HCT116 (cell line): ENCODE measurements around the gene CELF4. TPM values are rescaled to one million over a fixed set of nuclear protein-coding genes. Genes with fewer than 3 reads are reported as not detected.

Experiments
- ATAC-seq: fragments of 200-7000 bp; cut with Tn5 transposase; 2 replicates; pipeline ENCODE4 v1.9.1; 2020; ENCODE audit warnings: mild to moderate bottlenecking, moderate library complexity
- BruUV-seq: library from RNA; stranded (reverse); fragments of 400-500 nt; replicated peaks from 2 replicates; lab custom pipeline; 2021; lab: Mats Ljungman, UMichigan
- CTCF ChIA-PET: fragments of 300-600 bp; sonication (Branson Sonifier 250); formaldehyde crosslinking; loops from one replicate; lab custom pipeline; 2021; ENCODE audit warnings: antibody characterized with exemption; lab: Charles Lee
- POLR2A ChIA-PET: fragments of 300-600, 350-600 bp; sonication (Branson Sonifier 250); formaldehyde crosslinking; loops from one replicate; lab custom pipeline; 2021; ENCODE audit warnings: antibody characterized with exemption; lab: Charles Lee
- RAD21 ChIA-PET, 2 experiments: fragments of 300-600 bp; sonication (Branson Sonifier 250); formaldehyde crosslinking; loops; one replicate each; lab custom pipeline; 2023; ENCODE audit warnings: low total read pairs in 2 of 2; ENCODE audit not compliant: uncharacterized antibody in 2 of 2, unreplicated experiment in 2 of 2, low non-redundant PET in 1 of 2; lab: Charles Lee
- DNase-seq: peaks from one replicate; pipeline ENCODE4 v3.0.0-alpha.2; 2010; ENCODE audit warnings: low read depth, low spot score
- H2AFZ ChIP-seq: fragments of 200-600 bp; shearing (Covaris generic), sonication (generic); 2 replicates; pipeline ENCODE4 v1.6.1; 2017; ENCODE audit warnings: low read depth, mixed run types, mixed read lengths, antibody characterized with exemption, low read length; ENCODE audit not compliant: poor library complexity, severe bottlenecking
- H3K27ac ChIP-seq: 2 replicates; pipeline ENCODE4 v1.5.1; 2012; ENCODE audit warnings: low read depth, low read length
- H3K27me3 ChIP-seq: fragments of 200-600 bp; sonication (generic); 2 replicates; pipeline ENCODE4 v1.6.1; 2016; ENCODE audit warnings: mixed run types, low read length, mixed read lengths; ENCODE audit not compliant: insufficient read depth
- H3K36me3 ChIP-seq, 2 experiments: fragments of 200-500 bp in 1 of 2; fragments of 200-600 bp in 1 of 2; sonication (Bioruptor generic) in 1 of 2; sonication (generic) in 1 of 2; 2 replicates each; pipeline versions ENCODE4 v1.5.1 to v1.6.1; 2014 to 2016; ENCODE audit warnings: low read length in 2 of 2, inconsistent platforms in 1 of 2, mixed read lengths in 1 of 2, mixed run types in 1 of 2; ENCODE audit not compliant: insufficient read depth in 2 of 2, control insufficient read depth in 1 of 2
- H3K4me1 ChIP-seq, 2 experiments: fragments of 200-600 bp in 1 of 2; sonication (generic) in 1 of 2; 2 replicates each; pipeline versions ENCODE4 v1.5.1 to v1.6.1; 2012 to 2017; ENCODE audit warnings: low read length in 2 of 2, inconsistent platforms in 1 of 2, mild to moderate bottlenecking in 1 of 2, mixed read lengths in 1 of 2, mixed run types in 1 of 2, moderate library complexity in 1 of 2; ENCODE audit not compliant: insufficient read depth in 2 of 2, control insufficient read depth in 1 of 2
- H3K4me2 ChIP-seq: fragments of 200-600 bp; sonication (generic); 2 replicates; pipeline ENCODE4 v1.6.1; 2017; ENCODE audit warnings: mixed run types, low read length, mixed read lengths
- H3K4me3 ChIP-seq, 2 experiments: fragments of 200-600 bp in 1 of 2; sonication (generic) in 1 of 2; replicated peaks in 1 of 2; 2 replicates each; pipeline ENCODE4 v1.5.1; 2011 to 2016; ENCODE audit warnings: low read length in 2 of 2, control low read depth in 1 of 2, low read depth in 1 of 2, mild to moderate bottlenecking in 1 of 2, mixed read lengths in 1 of 2, mixed run types in 1 of 2
- H3K79me2 ChIP-seq: fragments of 200-600 bp; sonication (generic); 2 replicates; pipeline ENCODE4 v1.6.1; 2017; ENCODE audit warnings: mild to moderate bottlenecking, mixed run types, low read length, moderate library complexity, mixed read lengths; ENCODE audit not compliant: insufficient read depth
- H3K9ac ChIP-seq: fragments of 200-600 bp; sonication (generic); 2 replicates; pipeline ENCODE4 v1.6.1; 2016; ENCODE audit warnings: low read length, mixed read lengths
- H3K9me2 ChIP-seq: fragments of 200-600 bp; sonication (generic), shearing (Covaris generic); 2 replicates; pipeline ENCODE4 v1.6.1; 2017; ENCODE audit warnings: mixed run types, mild to moderate bottlenecking, moderate library complexity; ENCODE audit not compliant: insufficient read depth
- H3K9me3 ChIP-seq, 2 experiments: fragments of 200-500 bp in 1 of 2; fragments of 200-600 bp in 1 of 2; sonication (Bioruptor generic) in 1 of 2; sonication (generic) in 1 of 2; 2 replicates each; pipeline ENCODE4 v1.6.1; 2014 to 2017; ENCODE audit warnings: low read length in 2 of 2, mixed read lengths in 2 of 2, inconsistent platforms in 1 of 2, low read depth in 1 of 2, mild to moderate bottlenecking in 1 of 2, mixed run types in 1 of 2, moderate library complexity in 1 of 2; ENCODE audit not compliant: control insufficient read depth in 1 of 2, insufficient read depth in 1 of 2
- H4K20me1 ChIP-seq: fragments of 200-600 bp; sonication (generic), shearing (Covaris generic); 2 replicates; pipeline ENCODE4 v1.6.1; 2017; ENCODE audit warnings: mixed run types, mild to moderate bottlenecking, moderate library complexity; ENCODE audit not compliant: insufficient read depth
- CBX3 ChIP-seq: IDR thresholded peaks from 2 replicates; pipeline ENCODE4 v1.6.1; 2012; ENCODE audit warnings: low read depth
- CEBPB ChIP-seq: IDR thresholded peaks from 2 replicates; pipeline ENCODE4 v1.6.1; 2012; ENCODE audit warnings: low read depth
- CTCF ChIP-seq, 3 experiments: fragments of 200-600 bp in 1 of 3; sonication (generic) in 1 of 3; IDR thresholded peaks in 2 of 3; conservative IDR thresholded peaks in 1 of 3; 2 replicates each; pipeline ENCODE4 v1.5.1; 2012 to 2017; ENCODE audit warnings: low read depth in 2 of 3, low read length in 2 of 3, antibody characterized with exemption in 1 of 3, borderline replicate concordance in 1 of 3, control low read depth in 1 of 3, mild to moderate bottlenecking in 1 of 3, mixed read lengths in 1 of 3, mixed run types in 1 of 3, moderate library complexity in 1 of 3; ENCODE audit not compliant: insufficient read depth in 1 of 3
- EZH2 ChIP-seq: fragments of 200-600 bp; sonication (generic); IDR thresholded peaks from 2 replicates; pipeline ENCODE4 v1.6.1; 2017; ENCODE audit warnings: antibody characterized with exemption, mixed run types
- JUND ChIP-seq: IDR thresholded peaks from 2 replicates; pipeline ENCODE4 v1.6.1; 2012
- POLR2A ChIP-seq: IDR thresholded peaks from 2 replicates; pipeline ENCODE4 v1.7.0; 2011; ENCODE audit warnings: borderline replicate concordance; ENCODE audit not compliant: insufficient read depth, insufficient read length; ENCODE audit errors: extremely low read depth
- SRF ChIP-seq: IDR thresholded peaks from 2 replicates; pipeline ENCODE4 v1.6.1; 2012; ENCODE audit warnings: low read depth
- YY1 ChIP-seq: IDR thresholded peaks from 2 replicates; pipeline ENCODE4 v1.6.1; 2011; ENCODE audit warnings: low read length, low read depth, moderate library complexity, mild to moderate bottlenecking; ENCODE audit not compliant: insufficient replicate concordance; ENCODE audit errors: extremely low read depth
- ZFX ChIP-seq: fragments of 450-650 bp; IDR thresholded peaks from 2 replicates; pipeline ENCODE4 v1.6.1; 2017
- intact Hi-C: fragments of 100-400 bp; cut with micrococcal nuclease; formaldehyde crosslinking; loops from 2 replicates; pipeline ENCODE4 v1.10.0; 2022
- total RNA-seq: library from RNA; stranded (reverse); gene quantifications from one replicate; pipeline ENCODE4 v1.2.1, GENCODE V29; 2021; ENCODE audit not compliant: unreplicated experiment
- TF ChIP-seq, protein P1 (sequence below): IDR thresholded peaks from 2 replicates; pipeline ENCODE4 v1.6.1; 2012
- TF ChIP-seq, protein P2 (sequence below): IDR thresholded peaks from 2 replicates; pipeline ENCODE4 v1.6.1; 2012

Gene CELF4
- total RNA-seq, 1 experiment from 2014 or later = not detected

DNA sequence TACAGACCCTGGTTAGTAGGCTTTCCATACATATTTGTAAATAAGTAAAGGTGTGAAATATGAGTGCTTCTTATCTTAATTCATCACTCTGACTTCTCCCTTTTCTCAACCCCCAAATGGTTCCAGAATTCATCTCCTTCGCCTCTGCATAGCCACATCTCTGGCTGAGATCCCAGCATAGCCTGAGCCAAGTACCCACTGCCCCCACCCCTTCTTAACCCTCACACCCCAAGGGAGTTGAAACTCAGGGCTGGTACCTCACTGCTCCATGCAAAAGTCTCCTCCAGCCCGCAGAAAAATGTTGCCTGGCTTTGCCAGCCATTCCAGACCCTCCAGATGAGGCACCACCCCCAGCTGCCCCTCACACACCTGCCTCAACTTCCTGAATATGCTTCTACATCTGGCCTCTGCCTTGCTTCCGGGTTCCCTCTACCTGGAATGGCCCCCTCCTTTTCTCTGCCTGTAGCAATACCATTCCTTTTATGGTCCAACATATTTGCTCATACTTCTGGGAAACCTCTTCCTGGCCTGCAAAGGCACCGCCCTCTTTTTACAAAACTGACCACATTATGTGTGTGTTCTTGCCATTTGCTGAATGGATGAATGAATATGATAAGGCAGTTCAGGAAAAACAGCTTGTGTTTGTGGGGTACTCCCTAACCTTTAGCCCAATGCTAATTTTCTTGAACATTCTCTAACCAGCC, 112.8 kb downstream of the CELF4 start:
- H4K20me1 ChIP-seq = no peaks in the 10 kb centered on the region
- H3K4me1 ChIP-seq = no peaks in the 10 kb centered on the region
- H3K4me3 ChIP-seq = no peak overlapping the region
- H3K9me3 ChIP-seq = no peaks in the 10 kb centered on the region
- no peak overlapping the region for H3K9ac ChIP-seq
- no peak for DNase-seq
- no peak overlapping the region for H3K27ac ChIP-seq
- H3K79me2 ChIP-seq = no peaks in the 10 kb centered on the region
- no peaks in the 10 kb centered on the region for H3K36me3 ChIP-seq
- no TSS peak for BruUV-seq
- peaks cover 16% of the 10 kb centered on the region; the same call in 1 of the 2 replicates for H3K27me3 ChIP-seq
- intact Hi-C loops = no loop called here
- ATAC-seq = no peak
- no peak overlapping the region for H2AFZ ChIP-seq
- RAD21 ChIA-PET = no interaction called here
- H3K4me2 ChIP-seq = no peak overlapping the region
- TF ChIP-seq CBX3 = no peak
- TF ChIP-seq POLR2A = no peak
- no peak for TF ChIP-seq ZFX
- TF ChIP-seq, all 23 proteins: peak for 0
- CTCF ChIA-PET = no interaction called here
- H3K9me2 ChIP-seq = no peaks in the 10 kb centered on the region
- POLR2A ChIA-PET = no interaction called here

DNA sequence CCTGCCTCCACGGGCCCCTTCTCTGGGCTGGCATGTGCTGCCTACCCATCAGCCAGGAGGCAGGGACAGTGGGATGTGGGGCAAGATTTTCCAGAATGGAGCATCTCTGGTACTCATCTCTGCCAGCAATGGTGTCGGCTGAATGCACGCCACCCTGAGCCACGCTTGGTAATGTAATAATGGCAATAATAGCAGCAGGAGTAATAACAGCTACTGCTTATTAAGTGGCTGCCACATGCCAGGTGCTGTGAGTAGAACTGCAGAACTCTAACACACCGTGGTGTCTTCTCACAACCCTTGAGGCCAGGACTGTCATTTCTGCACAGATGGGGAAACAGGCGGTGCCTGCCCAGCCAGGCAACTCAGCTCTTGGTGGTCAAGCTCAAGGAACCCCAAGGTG, 113.6 kb downstream of the CELF4 start:
- DNase-seq = no peak
- no peaks in the 10 kb centered on the region for H3K79me2 ChIP-seq
- no peaks in the 10 kb centered on the region for H3K36me3 ChIP-seq
- ChIA-PET POLR2A (no interaction called here), CTCF (no interaction called here), RAD21 (no interaction called here)
- no peak overlapping the region for H3K27ac ChIP-seq
- no peak overlapping the region for H3K9ac ChIP-seq
- H3K9me3 ChIP-seq = no peaks in the 10 kb centered on the region
- H3K4me1 ChIP-seq = no peaks in the 10 kb centered on the region
- H3K4me3 ChIP-seq = no peak overlapping the region
- H3K9me2 ChIP-seq = no peaks in the 10 kb centered on the region
- no peak for ATAC-seq
- no peak overlapping the region for H2AFZ ChIP-seq
- no peaks in the 10 kb centered on the region for H4K20me1 ChIP-seq
- H3K27me3 ChIP-seq = peaks cover 16% of the 10 kb centered on the region; the same call in 1 of the 2 replicates
- no TSS peak for BruUV-seq
- H3K4me2 ChIP-seq = no peak overlapping the region
- intact Hi-C loops = no loop called here
- no peak for TF ChIP-seq YY1
- TF ChIP-seq, protein P1, sequence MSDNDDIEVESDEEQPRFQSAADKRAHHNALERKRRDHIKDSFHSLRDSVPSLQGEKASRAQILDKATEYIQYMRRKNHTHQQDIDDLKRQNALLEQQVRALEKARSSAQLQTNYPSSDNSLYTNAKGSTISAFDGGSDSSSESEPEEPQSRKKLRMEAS = no peak
- TF ChIP-seq, protein P2, sequence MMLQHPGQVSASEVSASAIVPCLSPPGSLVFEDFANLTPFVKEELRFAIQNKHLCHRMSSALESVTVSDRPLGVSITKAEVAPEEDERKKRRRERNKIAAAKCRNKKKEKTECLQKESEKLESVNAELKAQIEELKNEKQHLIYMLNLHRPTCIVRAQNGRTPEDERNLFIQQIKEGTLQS = no peak
- no peak for TF ChIP-seq CTCF (IDR thresholded peaks at IDR 0.05 in 2 of 3, conservative IDR thresholded peaks at IDR 0.05 in 1 of 3; ENCODE audit: borderline replicate concordance in 1 of 3, insufficient read depth in 1 of 3, low read depth in 2 of 3, low read length in 2 of 3)
- no peak for TF ChIP-seq JUND
- no peak for TF ChIP-seq CEBPB
- TF ChIP-seq EZH2 = no peak
- no peak for TF ChIP-seq SRF
